ENCODE results near the gene PXN.

The PXN gene

GRCh38 chr12:120161852-120162251 is 103.7 kb downstream of the PXN start:
- CTCF ChIA-PET, result interaction anchor here (0.6 kb wide), 1 partner anchor 14 kb away, joined by 3 read pairs; no protein-coding TSS in a partner anchor
- TF ChIP-seq CTCF (conservative IDR thresholded peaks at IDR 0.05; ENCODE audit: low read depth), result no peak
- H3K27ac ChIP-seq, result no peak overlapping the region
- POLR2A ChIA-PET (ENCODE audit: low non-redundant PET), result no interaction called here
- DNase-seq (ENCODE audit: low spot score), result no peak

Data from RWPE1 (cell line).